Natural killer cell treated with Interleukin-12 subunit alpha and Interleukin-12 subunit beta and Interleukin-15 and Interleukin-18, amount 100 ng/mL, for 72 hours (primary cell): ENCODE results near the gene SMOC1. TPM values are rescaled to one million over a fixed set of nuclear protein-coding genes. Genes with fewer than 3 reads are reported as not detected.

Experiments
- ATAC-seq, 2 donors: fragments of 150-1000 bp; cut with Tn5 transposase in 1 of 2; sonication (Bioruptor Pico), chemical (Tn5 transposase) in 1 of 2; 2 replicates each; pipeline ENCODE4 v1.10.0; 2021
- DNase-seq: peaks from one replicate; pipeline ENCODE4 v3.0.0; 2022; ENCODE audit warnings: low spot score
- H3K27ac Mint-ChIP-seq, 2 donors: 1 replicate in 1 of 2; 2 replicates in 1 of 2; pipeline ENCODE4 v1.8.0; 2022; ENCODE audit warnings: mixed read lengths in 2 of 2, mild to moderate bottlenecking in 1 of 2, moderate library complexity in 1 of 2
- H3K27me3 Mint-ChIP-seq, 2 donors: 1 replicate in 1 of 2; 2 replicates in 1 of 2; pipeline ENCODE4 v1.8.0; 2022; ENCODE audit warnings: mixed read lengths in 2 of 2
- H3K36me3 Mint-ChIP-seq: one replicate; pipeline ENCODE4 v1.8.0; 2022; ENCODE audit warnings: mixed read lengths
- H3K4me1 Mint-ChIP-seq, 2 donors: 1 replicate in 1 of 2; 2 replicates in 1 of 2; pipeline ENCODE4 v1.8.0; 2022; ENCODE audit warnings: low read depth in 2 of 2, mixed read lengths in 2 of 2, mild to moderate bottlenecking in 1 of 2
- H3K4me3 Mint-ChIP-seq: one replicate; pipeline ENCODE4 v1.8.0; 2022; ENCODE audit warnings: mixed read lengths
- H3K9me3 Mint-ChIP-seq: 2 replicates; pipeline ENCODE4 v1.8.0; 2022; ENCODE audit warnings: mixed read lengths
- total RNA-seq, 2 donors: library from RNA; stranded (reverse); gene quantifications; one replicate each; pipeline ENCODE4 v1.2.3, GENCODE V29; 2022

SMOC1 gene
- total RNA-seq, 2 donors from 2014 or later = not detected

- no peaks in the 10 kb centered on the region for H3K36me3 Mint-ChIP-seq
- DNase-seq = no peak
- no peak for ATAC-seq
- H3K4me3 Mint-ChIP-seq = no peak overlapping the region
- peaks cover 30 to 31% of the 10 kb centered on the region in 2 donors for H3K27me3 Mint-ChIP-seq
- no peaks in the 10 kb centered on the region for H3K9me3 Mint-ChIP-seq
- H3K27ac Mint-ChIP-seq = no peak overlapping the region
- H3K4me1 Mint-ChIP-seq = no peaks in the 10 kb centered on the region
These were observed 2.9 kb upstream of the SMOC1 start for GRCh38 chr14:69876221-69876847.

GRCh38 chr14:69876848-69877306, 2.3 kb upstream of the SMOC1 start:
- Mint-ChIP-seq H3K9me3 (no peaks in the 10 kb centered on the region), H3K36me3 (no peaks in the 10 kb centered on the region), H3K4me3 (no peak overlapping the region), H3K4me1 (no peaks in the 10 kb centered on the region), H3K27me3 (peaks cover 35 to 36% of the 10 kb centered on the region in 2 donors), H3K27ac (no peak overlapping the region)
- ATAC-seq (no peak), DNase-seq (no peak)

GRCh38 chr14:69877492-69877891, 1.7 kb upstream of the SMOC1 start:
- Mint-ChIP-seq H3K27me3 (peaks cover 38 to 39% of the 10 kb centered on the region in 2 donors), H3K27ac (no peak overlapping the region), H3K36me3 (no peaks in the 10 kb centered on the region), H3K9me3 (no peaks in the 10 kb centered on the region), H3K4me3 (no peak overlapping the region), H3K4me1 (no peaks in the 10 kb centered on the region)
- ATAC-seq (no peak), DNase-seq (no peak)

DNA sequence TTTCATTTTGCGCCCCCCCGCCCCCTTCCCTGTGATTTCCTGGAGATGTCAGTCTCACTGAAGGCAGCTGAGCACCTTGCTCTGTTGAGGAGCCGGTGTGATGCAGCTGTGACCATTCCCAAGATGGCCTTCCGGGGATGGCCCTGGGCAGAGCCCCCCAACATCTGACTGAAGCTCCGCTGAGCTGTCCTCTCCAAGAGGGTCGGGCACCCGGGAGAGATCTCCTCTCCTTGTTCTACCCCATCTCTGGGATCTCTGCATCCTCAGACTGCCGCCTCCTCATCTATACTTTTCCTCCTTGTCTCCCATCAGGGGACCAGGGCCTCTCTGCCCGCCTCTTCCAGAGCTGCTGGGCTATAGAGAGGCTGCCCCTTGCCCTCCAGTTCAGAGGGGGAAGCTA, 965 bp upstream of the SMOC1 start:
- no peak overlapping the region for H3K27ac Mint-ChIP-seq

DNA sequence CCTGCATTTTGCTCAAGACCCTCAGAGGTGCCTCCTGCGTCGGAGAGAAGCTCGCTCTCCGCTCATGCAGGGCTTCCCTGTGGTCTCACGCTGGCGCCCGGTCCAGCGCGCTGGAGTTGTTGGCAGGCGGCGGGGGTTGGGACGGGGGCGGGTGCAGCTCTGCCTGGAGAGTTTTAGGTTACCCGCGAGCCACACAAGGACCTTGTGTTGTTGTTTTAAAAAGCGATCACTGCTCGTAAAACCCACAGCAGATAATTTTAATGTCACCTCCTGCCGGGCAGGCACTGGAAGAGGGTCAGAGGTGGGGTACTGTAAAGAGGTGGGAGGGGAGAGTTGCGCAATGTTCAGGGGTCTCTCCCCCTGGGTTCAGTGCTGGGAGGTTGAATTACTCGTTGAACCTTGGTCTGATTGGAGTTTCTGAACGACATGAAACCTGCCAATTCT, 850 bp downstream of the SMOC1 start:
- H3K4me3 Mint-ChIP-seq = no peak overlapping the region
- H3K27me3 Mint-ChIP-seq = peaks cover 43 to 56% of the 10 kb centered on the region in 2 donors
- no peak overlapping the region for H3K27ac Mint-ChIP-seq
- no peaks in the 10 kb centered on the region for H3K4me1 Mint-ChIP-seq
- DNase-seq (no peak), ATAC-seq (no peak)
- H3K9me3 Mint-ChIP-seq = no peaks in the 10 kb centered on the region
- no peaks in the 10 kb centered on the region for H3K36me3 Mint-ChIP-seq

More for the DNA sequence above, 965 bp upstream of the SMOC1 start:
- DNase-seq (no peak), ATAC-seq (peak in 1 of 2 donors; percentile 35)
- no peaks in the 10 kb centered on the region for H3K4me1 Mint-ChIP-seq
- no peak overlapping the region for H3K4me3 Mint-ChIP-seq
- no peaks in the 10 kb centered on the region for H3K36me3 Mint-ChIP-seq
- no peaks in the 10 kb centered on the region for H3K9me3 Mint-ChIP-seq
- H3K27me3 Mint-ChIP-seq = peaks cover 38% of the 10 kb centered on the region in 2 donors

GRCh38 chr14:69880893-69881292, 1.7 kb downstream of the SMOC1 start:
- no peak for DNase-seq
- no peak overlapping the region for H3K27ac Mint-ChIP-seq
- ATAC-seq = no peak
- no peaks in the 10 kb centered on the region for H3K36me3 Mint-ChIP-seq
- H3K4me3 Mint-ChIP-seq = no peak overlapping the region
- no peaks in the 10 kb centered on the region for H3K4me1 Mint-ChIP-seq
- peaks cover 43 to 57% of the 10 kb centered on the region in 2 donors for H3K27me3 Mint-ChIP-seq
- H3K9me3 Mint-ChIP-seq = no peaks in the 10 kb centered on the region

DNA sequence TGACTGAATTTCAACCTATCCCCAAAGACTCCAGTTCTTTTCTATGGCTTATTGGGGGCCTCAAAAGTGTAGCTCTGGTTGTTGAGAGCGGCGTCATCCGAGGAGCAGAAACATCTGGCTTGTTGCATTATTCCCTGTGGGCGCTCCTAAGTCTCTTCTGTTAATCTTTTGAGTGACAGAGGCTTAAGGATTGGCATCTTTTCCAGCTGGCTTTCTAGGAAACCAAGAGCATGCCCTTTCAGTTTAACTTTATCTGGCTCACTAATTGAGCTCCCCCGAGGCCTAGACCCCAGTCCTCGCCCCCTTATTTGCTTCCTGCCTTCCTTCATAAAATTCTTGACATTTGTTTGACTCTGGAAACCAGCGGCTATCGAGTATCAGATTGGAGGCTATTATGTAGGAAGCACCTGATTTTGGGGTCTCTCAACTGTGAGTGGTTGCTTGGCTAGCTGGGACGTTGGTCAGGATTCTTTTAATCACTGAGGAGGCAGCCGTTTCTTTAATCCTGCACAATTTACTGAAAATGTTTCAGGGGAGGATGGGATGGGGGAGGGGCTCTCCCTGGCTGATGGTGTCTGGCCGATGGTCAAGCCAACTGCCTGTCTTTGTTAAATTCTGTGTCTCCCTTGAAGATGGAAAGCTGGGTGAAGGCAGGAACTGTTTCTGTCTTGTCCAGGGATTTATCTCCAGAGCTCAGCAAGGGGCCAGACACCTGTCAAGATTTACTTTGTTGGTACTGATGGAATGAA, 3.1 kb downstream of the SMOC1 start:
- H3K9me3 Mint-ChIP-seq = no peaks in the 10 kb centered on the region
- H3K36me3 Mint-ChIP-seq = no peaks in the 10 kb centered on the region
- no peak overlapping the region for H3K4me3 Mint-ChIP-seq
- no peak for ATAC-seq
- peaks cover 55 to 65% of the 10 kb centered on the region in 2 donors for H3K27me3 Mint-ChIP-seq
- H3K27ac Mint-ChIP-seq = no peak overlapping the region
- H3K4me1 Mint-ChIP-seq = no peaks in the 10 kb centered on the region
- no peak for DNase-seq

GRCh38 chr14:69882915-69883314, 3.7 kb downstream of the SMOC1 start:
- Mint-ChIP-seq H3K4me1 (no peaks in the 10 kb centered on the region), H3K27me3 (peaks cover 50 to 65% of the 10 kb centered on the region in 2 donors)

GRCh38 chr14:69886453-69887242, 7.4 kb downstream of the SMOC1 start:
- DNase-seq = no peak
- Mint-ChIP-seq H3K27me3 (peaks cover 36 to 56% of the 10 kb centered on the region in 2 donors), H3K4me1 (no peaks in the 10 kb centered on the region), H3K9me3 (no peaks in the 10 kb centered on the region), H3K36me3 (no peaks in the 10 kb centered on the region), H3K27ac (no peak overlapping the region), H3K4me3 (no peak overlapping the region)
- no peak for ATAC-seq

More at GRCh38 chr14:69882915-69883314, 3.7 kb downstream of the SMOC1 start:
- DNase-seq (no peak), ATAC-seq (no peak)
- no peaks in the 10 kb centered on the region for H3K36me3 Mint-ChIP-seq
- H3K4me3 Mint-ChIP-seq = no peak overlapping the region
- H3K27ac Mint-ChIP-seq = no peak overlapping the region
- H3K9me3 Mint-ChIP-seq = no peaks in the 10 kb centered on the region

DNA sequence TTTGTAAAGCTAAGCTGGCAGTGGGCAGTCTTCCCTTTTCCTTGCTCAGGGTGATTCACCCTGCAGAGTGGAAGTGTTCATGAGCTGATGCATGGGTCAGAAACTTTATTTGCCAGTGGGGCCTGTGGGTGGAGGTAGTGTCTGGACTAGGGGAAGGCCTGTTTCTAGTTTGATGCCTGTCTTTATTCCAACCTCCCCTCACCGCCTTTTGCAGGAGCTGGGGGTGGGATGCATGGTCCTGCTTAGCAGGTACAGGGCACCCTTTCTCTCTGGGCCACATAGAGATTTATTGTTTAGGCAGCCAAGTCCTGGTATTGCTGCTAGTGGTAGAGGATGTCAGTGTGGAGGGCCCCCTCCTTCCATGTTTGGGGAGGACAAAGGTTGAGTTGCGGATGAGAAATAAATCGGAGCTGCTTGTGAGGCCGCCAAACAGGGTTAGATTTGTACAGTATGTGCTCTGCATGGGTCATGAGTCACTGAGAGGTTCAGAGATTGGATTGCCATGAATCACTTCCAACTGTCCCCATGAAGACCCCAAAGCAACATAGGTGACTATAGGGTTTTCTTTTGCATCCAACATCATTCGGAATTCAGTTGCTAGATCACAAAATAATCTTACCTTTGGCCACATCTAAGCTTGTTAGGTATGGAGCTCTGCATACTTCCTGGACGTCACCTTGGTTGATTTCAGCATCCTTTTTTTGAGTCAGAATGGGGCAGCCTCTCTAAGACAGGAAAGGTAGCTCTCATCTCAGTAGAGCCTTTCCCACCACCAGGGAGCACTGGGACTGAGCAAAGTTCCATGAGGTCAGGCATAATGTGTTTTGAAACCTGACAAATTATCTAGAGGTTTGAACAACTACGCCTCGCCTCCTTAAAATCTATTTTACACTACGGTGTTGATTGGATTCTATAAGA, 8.8 kb downstream of the SMOC1 start:
- no peak overlapping the region for H3K27ac Mint-ChIP-seq
- ATAC-seq (no peak), DNase-seq (no peak)
- no peaks in the 10 kb centered on the region for H3K36me3 Mint-ChIP-seq
- no peaks in the 10 kb centered on the region for H3K9me3 Mint-ChIP-seq
- H3K4me1 Mint-ChIP-seq = no peaks in the 10 kb centered on the region
- no peak overlapping the region for H3K4me3 Mint-ChIP-seq
- peaks cover 31 to 52% of the 10 kb centered on the region in 2 donors for H3K27me3 Mint-ChIP-seq

DNA sequence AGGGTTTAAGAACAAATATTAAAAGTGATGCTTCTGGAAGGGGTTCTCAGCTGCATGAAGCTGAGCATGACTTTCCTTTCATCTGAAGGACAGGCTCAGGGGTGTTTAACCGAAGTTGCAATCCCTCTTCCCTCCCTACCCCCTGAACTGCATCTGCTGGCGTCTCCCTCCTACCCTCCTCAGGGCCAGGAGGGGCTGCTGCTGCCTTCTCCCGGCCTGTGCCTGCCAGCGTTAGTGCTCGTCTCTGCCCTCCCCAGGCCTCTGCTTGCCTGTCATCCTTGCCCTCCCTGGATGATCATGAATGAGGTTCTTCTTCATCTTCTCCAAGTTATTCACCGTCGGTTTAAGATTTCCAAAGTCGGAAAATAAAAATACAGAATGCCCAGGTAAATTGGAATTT, 12.2 kb downstream of the SMOC1 start:
- H3K27ac Mint-ChIP-seq = no peak overlapping the region
- ATAC-seq = no peak
- H3K4me1 Mint-ChIP-seq = no peaks in the 10 kb centered on the region

GRCh38 chr14:69895109-69895508, 15.9 kb downstream of the SMOC1 start:
- no peak for DNase-seq
- H3K27me3 Mint-ChIP-seq = peaks cover 31 to 51% of the 10 kb centered on the region in 2 donors
- H3K4me3 Mint-ChIP-seq = no peak overlapping the region
- peaks cover 17% of the 10 kb centered on the region for H3K36me3 Mint-ChIP-seq
- H3K9me3 Mint-ChIP-seq = peaks cover 10% of the 10 kb centered on the region
- no peak overlapping the region for H3K27ac Mint-ChIP-seq
- no peaks in the 10 kb centered on the region for H3K4me1 Mint-ChIP-seq
- ATAC-seq = no peak

More for the DNA sequence above, 12.2 kb downstream of the SMOC1 start:
- H3K27me3 Mint-ChIP-seq = peaks cover 36 to 48% of the 10 kb centered on the region in 2 donors
- H3K4me3 Mint-ChIP-seq = no peak overlapping the region
- DNase-seq = no peak
- no peaks in the 10 kb centered on the region for H3K9me3 Mint-ChIP-seq
- no peaks in the 10 kb centered on the region for H3K36me3 Mint-ChIP-seq

DNA sequence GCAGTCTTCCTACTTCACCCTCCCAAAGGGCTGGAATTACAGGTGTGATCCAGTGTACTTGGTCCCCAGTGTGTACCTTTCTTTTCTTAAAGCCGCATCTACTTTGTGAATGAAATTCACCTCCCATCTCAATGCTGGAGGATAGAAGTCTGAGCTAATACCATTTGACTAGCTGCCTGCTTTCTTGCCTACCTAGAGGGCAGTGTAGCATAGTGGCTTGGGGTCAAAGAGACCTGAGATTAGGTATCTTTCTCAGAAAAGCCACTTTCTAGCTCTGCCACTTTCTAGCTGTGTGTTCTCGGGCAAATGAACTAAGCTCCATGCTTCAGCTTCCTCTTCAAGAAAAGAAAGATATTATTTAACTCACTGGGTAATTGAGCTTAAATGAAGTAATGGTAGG, 16.9 kb downstream of the SMOC1 start:
- Mint-ChIP-seq H3K27me3 (peaks cover 31 to 51% of the 10 kb centered on the region in 2 donors), H3K9me3 (peaks cover 10% of the 10 kb centered on the region), H3K4me1 (no peaks in the 10 kb centered on the region), H3K27ac (no peak overlapping the region), H3K36me3 (peaks cover 17% of the 10 kb centered on the region), H3K4me3 (no peak overlapping the region)
- no peak for DNase-seq
- ATAC-seq = no peak
